SU-DHL-6 (cell line): ENCODE results near the gene COL18A1.

ENCODE experiments used
- H2AFZ ChIP-seq: fragments of 200-600 bp; sonication (generic); 2 replicates; pipeline ENCODE4 v1.6.1; 2014; ENCODE audit warnings: low read depth, mild to moderate bottlenecking, moderate library complexity, mixed read lengths, antibody characterized with exemption, low read length; ENCODE audit not compliant: severe bottlenecking
- H3F3A ChIP-seq: fragments of 200-600 bp; shearing (Covaris generic); 2 replicates; pipeline ENCODE4 v1.6.0; 2016; ENCODE audit warnings: antibody characterized with exemption, mild to moderate bottlenecking; ENCODE audit not compliant: insufficient read depth
- H3K27ac ChIP-seq: fragments of 200-600 bp; sonication (generic); 2 replicates; pipeline ENCODE4 v1.5.1; 2016; ENCODE audit warnings: low read depth, mild to moderate bottlenecking, low read length, moderate library complexity, mixed read lengths
- H3K27me3 ChIP-seq: fragments of 200-600 bp; sonication (generic), shearing (Covaris generic); 2 replicates; pipeline ENCODE4 v1.6.0; 2014; ENCODE audit warnings: mild to moderate bottlenecking, low read length
- H3K36me3 ChIP-seq: fragments of 200-600 bp; sonication (generic); 2 replicates; pipeline ENCODE4 v1.6.1; 2014; ENCODE audit warnings: mild to moderate bottlenecking, low read length, mixed read lengths
- H3K4me2 ChIP-seq: fragments of 300-600, 200-600 bp; shearing (Covaris generic), sonication (generic); 2 replicates; pipeline ENCODE4 v1.6.0; 2014; ENCODE audit warnings: low read length, low read depth, mild to moderate bottlenecking; ENCODE audit not compliant: poor library complexity, severe bottlenecking
- H3K4me3 ChIP-seq: fragments of 200-600 bp; sonication (generic); 2 replicates; pipeline ENCODE4 v1.5.1; 2014; ENCODE audit warnings: antibody characterized with exemption, low read length, mild to moderate bottlenecking, mixed read lengths; ENCODE audit not compliant: insufficient read depth, poor library complexity, severe bottlenecking
- H3K79me2 ChIP-seq: fragments of 200-600 bp; sonication (generic); 2 replicates; pipeline ENCODE4 v1.6.1; 2014; ENCODE audit warnings: mild to moderate bottlenecking, low read length, moderate library complexity; ENCODE audit not compliant: insufficient read depth
- H3K9ac ChIP-seq: fragments of 200-600 bp; sonication (generic); 2 replicates; pipeline ENCODE4 v1.7.0; 2014; ENCODE audit warnings: mild to moderate bottlenecking, low read length
- H3K9me2 ChIP-seq: fragments of 200-600 bp; sonication (generic); replicated peaks from 2 replicates; pipeline ENCODE4 v1.6.1; 2014; ENCODE audit warnings: low read length; ENCODE audit not compliant: insufficient read depth
- H3K9me3 ChIP-seq: fragments of 200-600 bp; sonication (generic); 2 replicates; pipeline ENCODE4 v1.6.1; 2014; ENCODE audit warnings: low read length, mixed read lengths; ENCODE audit not compliant: insufficient read depth
- H4K20me1 ChIP-seq: fragments of 200-600 bp; sonication (generic); 2 replicates; pipeline ENCODE4 v1.6.1; 2014; ENCODE audit warnings: low read depth, mild to moderate bottlenecking, antibody characterized with exemption, low read length, moderate library complexity, mixed read lengths
- CTCF ChIP-seq: fragments of 200-600 bp; sonication (generic); IDR thresholded peaks from one replicate; pipeline ENCODE4 v1.5.1; 2017; ENCODE audit warnings: antibody characterized with exemption, mild to moderate bottlenecking, low read length, moderate library complexity; ENCODE audit not compliant: insufficient read depth, poor library complexity, severe bottlenecking
- EZH2phosphoT487 ChIP-seq: fragments of 200-600 bp; sonication (generic), shearing (Covaris generic); conservative IDR thresholded peaks from 2 replicates; pipeline ENCODE4 v1.6.1; 2018; ENCODE audit warnings: mild to moderate bottlenecking, antibody characterized with exemption, low read length, moderate library complexity, mixed read lengths

COL18A1 gene

GRCh38 chr21:45562965-45563364 lies 158.0 kb downstream of the COL18A1 start:
- no peaks in the 10 kb centered on the region for H3K9me3 ChIP-seq
- H3K9ac ChIP-seq, result no peak overlapping the region
- H4K20me1 ChIP-seq, result no peaks in the 10 kb centered on the region
- no peak overlapping the region for H2AFZ ChIP-seq
- H3K9me2 ChIP-seq, result no peaks in the 10 kb centered on the region
- H3K79me2 ChIP-seq, result no peaks in the 10 kb centered on the region
- no peak overlapping the region for H3K4me3 ChIP-seq
- H3K4me2 ChIP-seq, result no peak overlapping the region
- TF ChIP-seq EZH2phosphoT487, result no peak
- no peak for TF ChIP-seq CTCF
- no peaks in the 10 kb centered on the region; the same call in 1 of the 2 replicates for H3K27me3 ChIP-seq
- no peaks in the 10 kb centered on the region for H3K36me3 ChIP-seq
- H3K27ac ChIP-seq, result no peak overlapping the region
- no peaks in the 10 kb centered on the region for H3F3A ChIP-seq
